Measurements from ENCODE around the gene EDEM2.
"Not testable (repeated sequence)": the region's sequence is repeated elsewhere in the genome, so short reads cannot be mapped to it uniquely, and the experiment has no call there.

The EDEM2 gene

GRCh38 chr20:35146920-35147574 is at the start of gene EDEM2:
Gene EDEM2, minus strand, starts transcription at chr20:35147336. Its CDS starts 78 bp downstream, at chr20:35147258.
- DNase-seq (peak; percentile 97), ATAC-seq (ENCODE audit: insufficient read depth, low read depth) (peak; percentile 96)
- H3K27ac ChIP-seq (ENCODE audit: low read length): peak within 1 kb of the TSS; percentile 81

GRCh38 chr20:35196313-35196712 is 49.2 kb upstream of the EDEM2 start:
- TF ChIP-seq CTCF (IDR thresholded peaks at IDR 0.05; ENCODE audit: borderline replicate concordance, extremely low read depth, low read length, poor library complexity, severe bottlenecking) (no peak), EZH2 (IDR thresholded peaks at IDR 0.05; ENCODE audit: borderline replicate concordance, low read depth, low read length, severe bottlenecking) (no peak)
- Histone ChIP-seq H3K27me3 (ENCODE audit: insufficient read depth, low read length, poor library complexity) (no peaks in the 10 kb centered on the region), H3K4me2 (ENCODE audit: insufficient read depth, low read length) (no peak overlapping the region), H3K9ac (ENCODE audit: low read depth, low read length) (no peak overlapping the region), H3K27ac (ENCODE audit: low read length) (no peak overlapping the region), H3K9me3 (ENCODE audit: insufficient read depth, low read length, severe bottlenecking) (peaks cover 9% of the 10 kb centered on the region), H3K36me3 (ENCODE audit: insufficient read depth, low read length) (no peaks in the 10 kb centered on the region), H3K4me3 (ENCODE audit: low read depth in 1 of 2, low read length in 2 of 2) (no peak overlapping the region), H2AFZ (ENCODE audit: low read depth, low read length) (no peak overlapping the region), H3K79me2 (ENCODE audit: insufficient read depth, low read length) (no peaks in the 10 kb centered on the region), H4K20me1 (ENCODE audit: insufficient read depth, low read length) (no peaks in the 10 kb centered on the region), H3K4me1 (ENCODE audit: insufficient read depth, low read length) (no peaks in the 10 kb centered on the region)
- DNase-seq: no peak
- ATAC-seq (ENCODE audit: insufficient read depth, low read depth): no peak

More at GRCh38 chr20:35146920-35147574, at the start of gene EDEM2:
- H3K4me3 ChIP-seq (ENCODE audit: low read depth in 1 of 2, low read length in 2 of 2): peak within 1 kb of the TSS; percentile 46 to 73
- peaks cover 26% of the 10 kb centered on the region for H3K36me3 ChIP-seq (ENCODE audit: insufficient read depth, low read length)
- H3K79me2 ChIP-seq (ENCODE audit: insufficient read depth, low read length): peaks cover 12% of the 10 kb centered on the region
- H3K4me1 ChIP-seq (ENCODE audit: insufficient read depth, low read length): peaks cover 23% of the 10 kb centered on the region
- peak within 1 kb of the TSS; percentile 92 for H2AFZ ChIP-seq (ENCODE audit: low read depth, low read length)
- peak within 1 kb of the TSS; percentile 70 for H3K9ac ChIP-seq (ENCODE audit: low read depth, low read length)
- H3K9me3 ChIP-seq (ENCODE audit: insufficient read depth, low read length, severe bottlenecking): no peaks in the 10 kb centered on the region
- H3K4me2 ChIP-seq (ENCODE audit: insufficient read depth, low read length): peak within 1 kb of the TSS; percentile 96
- no peaks in the 10 kb centered on the region for H3K27me3 ChIP-seq (ENCODE audit: insufficient read depth, low read length, poor library complexity)
- TF ChIP-seq EZH2 (IDR thresholded peaks at IDR 0.05; ENCODE audit: borderline replicate concordance, low read depth, low read length, severe bottlenecking): no peak
- peak; percentile 46 for TF ChIP-seq CTCF (IDR thresholded peaks at IDR 0.05; ENCODE audit: borderline replicate concordance, extremely low read depth, low read length, poor library complexity, severe bottlenecking)
- no peaks in the 10 kb centered on the region for H4K20me1 ChIP-seq (ENCODE audit: insufficient read depth, low read length)

- H3K9ac ChIP-seq (ENCODE audit: low read depth, low read length); H3K79me2 ChIP-seq (ENCODE audit: insufficient read depth, low read length); H3K4me2 ChIP-seq (ENCODE audit: insufficient read depth, low read length); DNase-seq; H3K27me3 ChIP-seq (ENCODE audit: insufficient read depth, low read length, poor library complexity); H3K4me1 ChIP-seq (ENCODE audit: insufficient read depth, low read length); H2AFZ ChIP-seq (ENCODE audit: low read depth, low read length); H3K9me3 ChIP-seq (ENCODE audit: insufficient read depth, low read length, severe bottlenecking); H3K36me3 ChIP-seq (ENCODE audit: insufficient read depth, low read length); H3K4me3 ChIP-seq (ENCODE audit: low read depth in 1 of 2, low read length in 2 of 2); ATAC-seq (ENCODE audit: insufficient read depth, low read depth); H3K27ac ChIP-seq (ENCODE audit: low read length); H4K20me1 ChIP-seq (ENCODE audit: insufficient read depth, low read length): not testable (repeated sequence)
Measured at GRCh38 chr20:35193031-35193791, 46.1 kb upstream of the EDEM2 start.
